Osteoblast (primary cell): ENCODE measurements around the gene SEC14L1. TPM values are rescaled to one million over a fixed set of nuclear protein-coding genes. Genes with fewer than 3 reads are reported as not detected.

Experiments
- DNase-seq: peaks from one replicate; pipeline ENCODE4 v3.0.0; 2011; ENCODE audit warnings: low spot score, mixed read lengths; ENCODE audit not compliant: insufficient read length; ENCODE audit errors: missing footprints
- H2AFZ ChIP-seq: 2 replicates; pipeline ENCODE4 v1.6.0; 2011; ENCODE audit warnings: mild to moderate bottlenecking, low read length
- H3K27ac ChIP-seq: 2 replicates; pipeline ENCODE4 v1.5.1; 2011; ENCODE audit warnings: mild to moderate bottlenecking, low read depth, low read length, moderate library complexity
- H3K27me3 ChIP-seq: 2 replicates; pipeline ENCODE4 v1.6.0; 2012; ENCODE audit warnings: mild to moderate bottlenecking, control low read depth, inconsistent platforms, low read length, moderate library complexity; ENCODE audit not compliant: insufficient read depth
- H3K36me3 ChIP-seq: 2 replicates; pipeline ENCODE4 v1.5.1; 2011; ENCODE audit warnings: mild to moderate bottlenecking, low read length, control low read depth, moderate library complexity; ENCODE audit not compliant: insufficient read depth
- H3K4me1 ChIP-seq: 2 replicates; pipeline ENCODE4 v1.5.1; 2011; ENCODE audit warnings: mild to moderate bottlenecking, low read length, control low read depth, moderate library complexity; ENCODE audit not compliant: insufficient read depth
- H3K4me2 ChIP-seq: 2 replicates; pipeline ENCODE4 v1.6.0; 2011; ENCODE audit warnings: mild to moderate bottlenecking, low read length; ENCODE audit not compliant: insufficient read depth
- H3K4me3 ChIP-seq: fragments of 200-600 bp; sonication (generic); 3 replicates; pipeline ENCODE4 v1.5.1; 2012; ENCODE audit warnings: mild to moderate bottlenecking, low read length, inconsistent platforms; ENCODE audit not compliant: insufficient read depth
- H3K79me2 ChIP-seq: 2 replicates; pipeline ENCODE4 v1.6.0; 2012; ENCODE audit warnings: mild to moderate bottlenecking, low read length, control low read depth, inconsistent platforms; ENCODE audit not compliant: insufficient read depth
- H3K9me3 ChIP-seq: 2 replicates; pipeline ENCODE4 v1.5.1; 2011; ENCODE audit warnings: low read depth, low read length, control low read depth
- H4K20me1 ChIP-seq: 2 replicates; pipeline ENCODE4 v1.6.0; 2012; ENCODE audit warnings: mild to moderate bottlenecking, low read length, control low read depth; ENCODE audit not compliant: insufficient read depth
- CTCF ChIP-seq: IDR thresholded peaks from 2 replicates; pipeline ENCODE4 v1.5.1; 2011; ENCODE audit warnings: mild to moderate bottlenecking, low read depth, low read length, moderate library complexity; ENCODE audit errors: extremely low read depth
- total RNA-seq: library from RNA; depleted of rRNA; stranded (reverse); fragments of >200 nt; gene quantifications from 2 replicates; pipeline ENCODE4 v1.2.3, GENCODE V29; 2012

SEC14L1 gene
- total RNA-seq, 1 donor: 53.6 TPM

DNA sequence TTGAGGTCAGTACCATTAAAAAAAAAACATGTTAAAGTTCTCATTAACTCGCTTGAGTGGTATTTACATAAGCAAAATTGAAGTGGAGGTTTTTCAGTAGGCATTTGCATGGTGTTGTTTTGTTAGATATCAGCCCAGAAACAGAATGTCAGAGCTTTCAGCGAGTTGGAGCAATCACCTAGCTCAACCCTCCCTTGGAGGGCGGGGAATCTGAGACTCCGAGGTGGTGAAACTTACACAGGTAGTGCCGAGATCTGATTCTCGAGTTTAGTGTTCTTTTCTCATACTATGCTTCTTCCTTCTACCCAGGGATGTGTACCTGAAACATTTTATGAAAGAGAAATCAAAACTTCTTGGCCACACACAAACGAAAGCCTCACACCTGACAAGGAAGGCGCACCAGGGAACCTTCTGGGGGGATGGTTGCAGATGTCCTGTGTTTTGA is 6.6 kb downstream of the SEC14L1 start:
- Histone ChIP-seq H3K27me3 (no peaks in the 10 kb centered on the region), H3K27ac (no peak overlapping the region), H3K4me3 (no peak overlapping the region), H3K4me2 (no peak overlapping the region), H3K9me3 (no peaks in the 10 kb centered on the region), H2AFZ (no peak overlapping the region), H4K20me1 (peaks cover 6% of the 10 kb centered on the region), H3K4me1 (peaks cover 45% of the 10 kb centered on the region), H3K36me3 (peaks cover 62% of the 10 kb centered on the region), H3K79me2 (peaks cover 91% of the 10 kb centered on the region)
- no peak for DNase-seq
- TF ChIP-seq CTCF: no peak

- peaks cover 44% of the 10 kb centered on the region for H3K4me1 ChIP-seq
- H3K4me3 ChIP-seq: no peak overlapping the region
- H3K9me3 ChIP-seq: no peaks in the 10 kb centered on the region
- peak overlapping the region; percentile 51 for H3K27ac ChIP-seq
- H4K20me1 ChIP-seq: peaks cover 4% of the 10 kb centered on the region
- DNase-seq: no peak
- peaks cover 54% of the 10 kb centered on the region for H3K36me3 ChIP-seq
- no peak overlapping the region for H3K4me2 ChIP-seq
- no peaks in the 10 kb centered on the region for H3K27me3 ChIP-seq
- no peak overlapping the region for H2AFZ ChIP-seq
- no peak for TF ChIP-seq CTCF
- H3K79me2 ChIP-seq: peaks cover 88% of the 10 kb centered on the region
Observed at GRCh38 chr17:77148077-77148939, 7.5 kb downstream of the SEC14L1 start.

- no peak for DNase-seq
- no peak overlapping the region for H3K4me2 ChIP-seq
- H4K20me1 ChIP-seq: peaks cover 4% of the 10 kb centered on the region
- H3K4me3 ChIP-seq: no peak overlapping the region
- peaks cover 49% of the 10 kb centered on the region for H3K4me1 ChIP-seq
- no peaks in the 10 kb centered on the region for H3K27me3 ChIP-seq
- H3K36me3 ChIP-seq: peaks cover 47% of the 10 kb centered on the region
- H3K9me3 ChIP-seq: no peaks in the 10 kb centered on the region
- no peak overlapping the region for H2AFZ ChIP-seq
- peaks cover 88% of the 10 kb centered on the region for H3K79me2 ChIP-seq
- no peak for TF ChIP-seq CTCF
- H3K27ac ChIP-seq: peak overlapping the region; percentile 51
Observed at GRCh38 chr17:77148940-77149510, 8.3 kb downstream of the SEC14L1 start.

DNA sequence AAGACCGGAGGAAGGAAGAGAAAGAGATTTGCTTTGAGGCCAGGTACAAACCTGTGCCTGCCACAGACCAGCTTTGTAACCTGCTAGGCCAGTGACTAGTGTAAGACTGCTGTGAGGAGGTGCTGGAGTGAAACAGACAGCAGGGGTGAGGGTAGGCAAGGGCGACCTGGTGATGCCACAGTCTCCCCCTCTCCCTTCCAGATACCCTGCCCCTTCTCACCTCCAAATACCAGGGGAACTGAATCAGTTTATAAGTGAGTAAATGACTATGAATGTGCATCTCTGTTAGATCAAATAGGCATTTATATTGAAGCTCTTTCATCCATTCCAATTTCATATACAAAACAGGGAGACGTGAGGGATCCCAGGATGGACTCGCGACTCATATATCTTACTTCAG is 9.4 kb downstream of the SEC14L1 start:
- no peaks in the 10 kb centered on the region for H3K27me3 ChIP-seq

More for the DNA sequence above, 9.4 kb downstream of the SEC14L1 start:
- Histone ChIP-seq H3K27ac (peak overlapping the region; percentile 58), H3K79me2 (peaks cover 95% of the 10 kb centered on the region), H2AFZ (no peak overlapping the region), H3K4me2 (peak overlapping the region; percentile 17), H3K9me3 (no peaks in the 10 kb centered on the region), H4K20me1 (peaks cover 13% of the 10 kb centered on the region), H3K4me3 (no peak overlapping the region), H3K36me3 (peaks cover 39% of the 10 kb centered on the region), H3K4me1 (peaks cover 48% of the 10 kb centered on the region)
- DNase-seq: no peak
- no peak for TF ChIP-seq CTCF
